ENCODE measurements around the gene MACROD2. TPM values are rescaled to one million over a fixed set of nuclear protein-coding genes. Genes with fewer than 3 reads are reported as not detected.
A peak's percentile ranks its signal among the peaks of the same experiment; 100 is the strongest.

MACROD2 gene
- total RNA-seq, 1 experiment from 2014 or later: 3.1 TPM

DNA sequence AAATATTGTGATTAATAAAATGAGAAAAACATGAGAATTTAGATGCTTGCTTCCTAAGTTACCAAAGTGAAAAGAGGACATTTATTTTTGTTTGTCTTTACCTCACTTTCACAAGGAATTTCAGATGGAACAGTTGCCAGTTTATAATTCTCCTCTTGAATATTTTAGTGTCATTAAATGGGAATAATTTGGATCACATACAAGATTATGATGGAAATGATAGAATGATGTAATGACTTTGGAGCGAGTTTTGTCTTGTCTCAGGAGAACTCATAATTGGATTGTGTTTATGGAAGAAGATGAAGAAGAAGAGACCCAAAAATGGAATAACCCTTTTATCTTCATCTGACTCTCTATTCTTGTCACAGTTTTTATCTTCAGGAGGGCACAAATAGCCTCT lies 515.0 kb downstream of the MACROD2 start:
- CTCF ChIA-PET: no interaction called here
- intact Hi-C loops (cut with micrococcal nuclease): no loop called here
- H3K9me3 Mint-ChIP-seq (ENCODE audit: unreplicated experiment): peaks cover 9% of the 10 kb centered on the region

DNA sequence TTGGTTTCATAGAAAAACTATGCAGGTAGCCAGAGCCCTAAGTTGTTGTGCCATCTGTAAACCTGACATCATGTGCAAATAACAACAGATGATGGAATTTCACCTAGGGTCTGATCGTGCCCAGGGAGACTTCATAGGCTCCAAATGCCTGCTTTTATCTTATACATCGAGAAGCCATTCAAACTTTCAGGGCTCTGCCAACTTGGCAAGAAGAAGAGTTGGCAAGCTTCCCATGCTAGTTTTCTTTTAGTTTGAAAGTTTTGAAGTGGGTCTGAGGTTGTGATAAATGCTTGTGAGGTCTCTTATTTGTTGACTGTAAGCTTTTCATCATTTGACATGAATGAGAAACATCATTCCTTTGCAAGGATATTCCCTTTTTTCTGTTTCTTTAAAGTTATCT lies 517.5 kb downstream of the MACROD2 start:
- no peak overlapping the region for H3K4me3 Mint-ChIP-seq (ENCODE audit: unreplicated experiment)
- TF ChIP-seq, protein P1, sequence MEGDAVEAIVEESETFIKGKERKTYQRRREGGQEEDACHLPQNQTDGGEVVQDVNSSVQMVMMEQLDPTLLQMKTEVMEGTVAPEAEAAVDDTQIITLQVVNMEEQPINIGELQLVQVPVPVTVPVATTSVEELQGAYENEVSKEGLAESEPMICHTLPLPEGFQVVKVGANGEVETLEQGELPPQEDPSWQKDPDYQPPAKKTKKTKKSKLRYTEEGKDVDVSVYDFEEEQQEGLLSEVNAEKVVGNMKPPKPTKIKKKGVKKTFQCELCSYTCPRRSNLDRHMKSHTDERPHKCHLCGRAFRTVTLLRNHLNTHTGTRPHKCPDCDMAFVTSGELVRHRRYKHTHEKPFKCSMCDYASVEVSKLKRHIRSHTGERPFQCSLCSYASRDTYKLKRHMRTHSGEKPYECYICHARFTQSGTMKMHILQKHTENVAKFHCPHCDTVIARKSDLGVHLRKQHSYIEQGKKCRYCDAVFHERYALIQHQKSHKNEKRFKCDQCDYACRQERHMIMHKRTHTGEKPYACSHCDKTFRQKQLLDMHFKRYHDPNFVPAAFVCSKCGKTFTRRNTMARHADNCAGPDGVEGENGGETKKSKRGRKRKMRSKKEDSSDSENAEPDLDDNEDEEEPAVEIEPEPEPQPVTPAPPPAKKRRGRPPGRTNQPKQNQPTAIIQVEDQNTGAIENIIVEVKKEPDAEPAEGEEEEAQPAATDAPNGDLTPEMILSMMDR (IDR thresholded peaks at IDR 0.05; ENCODE audit: unreplicated experiment): no peak
- peaks cover 7% of the 10 kb centered on the region for H3K9me3 Mint-ChIP-seq (ENCODE audit: unreplicated experiment)
- intact Hi-C loops (cut with micrococcal nuclease): no loop called here
- H3K27me3 Mint-ChIP-seq (ENCODE audit: insufficient read depth, unreplicated experiment): no peaks in the 10 kb centered on the region
- ChIA-PET POLR2A (interaction anchor here (1.0 to 2.1 kb wide), 4 partner anchors 10 to 175 kb away, joined by 3 to 10 read pairs (median 4); partner anchors contain the start of gene FLRT3), CTCF (interaction anchor here (0.6 kb wide), 1 partner anchor 1143 kb away, joined by 4 read pairs; no protein-coding TSS in a partner anchor)
- H3K36me3 Mint-ChIP-seq (ENCODE audit: insufficient read depth, unreplicated experiment): no peaks in the 10 kb centered on the region
- no TSS peak for BruUV-seq (replicated peaks)
- no peaks in the 10 kb centered on the region for H3K4me1 Mint-ChIP-seq (ENCODE audit: insufficient read depth, unreplicated experiment)
- no peak overlapping the region for H3K27ac Mint-ChIP-seq (ENCODE audit: low read depth, unreplicated experiment)
- peak; percentile 16 for DNase-seq (ENCODE audit: unreplicated experiment)

More for the DNA sequence above, 515.0 kb downstream of the MACROD2 start:
- no TSS peak for BruUV-seq (replicated peaks)
- TF ChIP-seq, protein P1 (IDR thresholded peaks at IDR 0.05; ENCODE audit: unreplicated experiment): no peak
- POLR2A ChIA-PET: interaction anchor here (1.1 kb wide), 1 partner anchor 10 kb away, joined by 4 read pairs; no protein-coding TSS in a partner anchor
- Mint-ChIP-seq H3K4me1 (ENCODE audit: insufficient read depth, unreplicated experiment) (no peaks in the 10 kb centered on the region), H3K27ac (ENCODE audit: low read depth, unreplicated experiment) (no peak overlapping the region), H3K36me3 (ENCODE audit: insufficient read depth, unreplicated experiment) (no peaks in the 10 kb centered on the region), H3K4me3 (ENCODE audit: unreplicated experiment) (no peak overlapping the region), H3K27me3 (ENCODE audit: insufficient read depth, unreplicated experiment) (no peaks in the 10 kb centered on the region)
- DNase-seq (ENCODE audit: unreplicated experiment): no peak

DNA sequence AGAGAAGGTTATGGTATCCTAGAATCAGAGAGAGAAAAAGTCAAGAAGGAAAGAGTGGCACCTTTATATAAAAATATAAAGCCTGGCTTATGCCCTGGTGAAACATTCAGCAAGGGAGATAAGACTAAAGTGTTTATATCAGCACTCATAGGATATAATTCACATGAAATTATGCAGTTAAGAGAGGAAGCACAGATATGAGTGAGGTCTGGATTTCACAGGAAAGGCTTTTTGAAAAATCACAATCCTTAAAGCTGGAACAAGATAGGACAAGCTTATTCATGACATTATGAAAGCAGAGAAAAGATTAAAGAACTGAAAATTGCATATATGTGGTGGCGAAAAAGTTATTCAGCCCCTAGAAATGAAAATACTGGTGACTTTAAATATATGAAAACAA lies 523.3 kb downstream of the MACROD2 start:
- no peak for DNase-seq (ENCODE audit: unreplicated experiment)
- Mint-ChIP-seq H3K4me1 (ENCODE audit: insufficient read depth, unreplicated experiment) (peaks cover 17% of the 10 kb centered on the region), H3K9me3 (ENCODE audit: unreplicated experiment) (peaks cover 5% of the 10 kb centered on the region), H3K4me3 (ENCODE audit: unreplicated experiment) (no peak overlapping the region), H3K36me3 (ENCODE audit: insufficient read depth, unreplicated experiment) (no peaks in the 10 kb centered on the region), H3K27ac (ENCODE audit: low read depth, unreplicated experiment) (no peak overlapping the region), H3K27me3 (ENCODE audit: insufficient read depth, unreplicated experiment) (no peaks in the 10 kb centered on the region)
- no TSS peak for BruUV-seq (replicated peaks)
- intact Hi-C loops (cut with micrococcal nuclease): no loop called here
- CTCF ChIA-PET: no interaction called here
- POLR2A ChIA-PET: no interaction called here
- TF ChIP-seq, protein P1 (IDR thresholded peaks at IDR 0.05; ENCODE audit: unreplicated experiment): no peak

DNA sequence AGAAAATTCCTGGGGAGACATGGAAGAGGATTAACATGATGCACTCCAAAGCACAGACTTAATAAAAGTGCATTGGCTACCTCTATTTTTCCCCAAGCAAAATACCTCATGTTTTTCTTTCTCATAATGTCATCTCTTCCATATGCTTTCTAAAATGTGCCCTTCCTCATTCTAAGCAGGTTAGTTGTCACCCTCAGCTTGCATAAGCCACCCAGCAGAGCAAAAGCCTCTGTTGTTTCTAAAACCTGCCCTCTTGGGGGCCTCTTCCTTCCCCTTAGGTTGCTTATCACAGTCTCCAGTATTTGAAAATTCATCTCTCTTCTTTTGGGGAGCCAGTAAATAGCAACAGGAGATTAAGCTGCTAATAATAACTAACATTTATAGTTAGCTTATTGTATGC lies 525.7 kb downstream of the MACROD2 start:
- Mint-ChIP-seq H3K27me3 (ENCODE audit: insufficient read depth, unreplicated experiment) (no peaks in the 10 kb centered on the region), H3K27ac (ENCODE audit: low read depth, unreplicated experiment) (no peak overlapping the region), H3K4me3 (ENCODE audit: unreplicated experiment) (no peak overlapping the region), H3K36me3 (ENCODE audit: insufficient read depth, unreplicated experiment) (no peaks in the 10 kb centered on the region), H3K4me1 (ENCODE audit: insufficient read depth, unreplicated experiment) (peaks cover 17% of the 10 kb centered on the region), H3K9me3 (ENCODE audit: unreplicated experiment) (no peaks in the 10 kb centered on the region)
- DNase-seq (ENCODE audit: unreplicated experiment): no peak
- TF ChIP-seq, protein P1 (IDR thresholded peaks at IDR 0.05; ENCODE audit: unreplicated experiment): no peak
- POLR2A ChIA-PET: interaction anchor here (1.6 kb wide), 1 partner anchor 41 kb away, joined by 5 read pairs; no protein-coding TSS in a partner anchor
- BruUV-seq (replicated peaks): no TSS peak
- intact Hi-C loops (cut with micrococcal nuclease): no loop called here
- CTCF ChIA-PET: interaction anchor here (0.6 to 2.7 kb wide), 3 partner anchors 15 to 235 kb away, joined by 4 to 7 read pairs (median 5); partner anchors contain the start of gene FLRT3

All from MCF 10A (cell line).